HEK293 (cell line): ENCODE measurements around the gene LHFPL4.

Experiments used
- CTCF ChIA-PET: fragments of 350-600 bp; formaldehyde crosslinking; extraction: SDS; loops from one replicate; lab custom pipeline; 2021; ENCODE audit warnings: antibody characterized with exemption; lab: Yijun Ruan, JAX
- POLR2A ChIA-PET: fragments of 300-600 bp; formaldehyde crosslinking; extraction: SDS; loops from one replicate; lab custom pipeline; 2020; ENCODE audit warnings: antibody characterized with exemption, inconsistent platforms; lab: Yijun Ruan, JAX
- H3K27ac ChIP-seq: fragments of 200-500 bp; sonication (Bioruptor generic); 2 replicates; pipeline ENCODE4 v1.5.1; 2014; ENCODE audit warnings: low read depth, low read length, control low read depth, inconsistent platforms; ENCODE audit errors: extremely low read depth
- H3K36me3 ChIP-seq, 2 experiments: fragments of 200-500 bp in 1 of 2; sonication (Bioruptor generic) in 1 of 2; 1 replicate in 1 of 2; 2 replicates in 1 of 2; pipeline ENCODE4 v1.5.1; 2014 to 2017; ENCODE audit warnings: inconsistent platforms in 2 of 2, low read length in 2 of 2; ENCODE audit not compliant: control insufficient read depth in 2 of 2, insufficient read depth in 1 of 2
- H3K4me1 ChIP-seq: fragments of 200-500 bp; sonication (Bioruptor generic); 2 replicates; pipeline ENCODE4 v1.5.1; 2014; ENCODE audit warnings: mild to moderate bottlenecking, low read length, inconsistent platforms; ENCODE audit not compliant: control insufficient read depth, insufficient read depth
- H3K4me3 ChIP-seq: 2 replicates; pipeline ENCODE4 v1.5.1; 2011; ENCODE audit warnings: low read depth, mild to moderate bottlenecking, control low read depth, low read length, moderate library complexity
- H3K9me3 ChIP-seq: fragments of 200-500 bp; sonication (Bioruptor generic); 2 replicates; pipeline ENCODE4 v1.5.1; 2014; ENCODE audit warnings: low read depth, low read length, inconsistent platforms; ENCODE audit not compliant: control insufficient read depth, insufficient read depth
- HOXD13 ChIP-seq: sonication (generic); formaldehyde crosslinking; IDR thresholded peaks from 2 replicates; pipeline ENCODE4 v1.8.0; 2022; ENCODE audit warnings: missing genetic modification reagents, borderline replicate concordance
- KLF9 ChIP-seq: fragments of 450-650 bp; formaldehyde crosslinking; IDR thresholded peaks from 2 replicates; pipeline ENCODE4 v1.5.1; 2016; ENCODE audit warnings: missing biosample characterization, missing genetic modification characterization, low read depth
- OSR2 ChIP-seq: fragments of 450-650 bp; formaldehyde crosslinking; IDR thresholded peaks from 2 replicates; pipeline ENCODE4 v1.5.1; 2016; ENCODE audit warnings: missing biosample characterization, missing genetic modification characterization
- ZBTB11 ChIP-seq: fragments of 450-650 bp; formaldehyde crosslinking; conservative IDR thresholded peaks from 2 replicates; pipeline ENCODE4 v1.5.1; 2016; ENCODE audit warnings: low read depth, missing biosample characterization, missing genetic modification characterization
- ZFP37 ChIP-seq: fragments of 450-650 bp; formaldehyde crosslinking; IDR thresholded peaks from 2 replicates; pipeline ENCODE4 v1.5.1; 2016; ENCODE audit warnings: missing biosample characterization, missing genetic modification characterization
- ZNF114 ChIP-seq: fragments of 450-650 bp; formaldehyde crosslinking; IDR thresholded peaks from 2 replicates; pipeline ENCODE4 v1.5.0; 2017; ENCODE audit warnings: missing biosample characterization, missing genetic modification characterization
- ZNF146 ChIP-seq: fragments of 450-650 bp; formaldehyde crosslinking; IDR thresholded peaks from 2 replicates; pipeline ENCODE4 v1.5.1; 2016; ENCODE audit warnings: missing biosample characterization, missing genetic modification characterization
- ZNF2 ChIP-seq: fragments of 450-650 bp; formaldehyde crosslinking; IDR thresholded peaks from 2 replicates; pipeline ENCODE4 v1.5.1; 2016; ENCODE audit warnings: missing biosample characterization, missing genetic modification characterization
- ZNF280C ChIP-seq: fragments of 450-650 bp; formaldehyde crosslinking; IDR thresholded peaks from 2 replicates; pipeline ENCODE4 v1.5.1; 2016; ENCODE audit warnings: missing biosample characterization, missing genetic modification characterization
- ZNF341 ChIP-seq: fragments of 450-650 bp; formaldehyde crosslinking; IDR thresholded peaks from 2 replicates; pipeline ENCODE4; 2016; ENCODE audit warnings: low read depth, missing biosample characterization, missing genetic modification characterization
- ZNF501 ChIP-seq: fragments of 450-650 bp; formaldehyde crosslinking; IDR thresholded peaks from 2 replicates; pipeline ENCODE4 v1.5.1; 2016; ENCODE audit warnings: missing biosample characterization, missing genetic modification characterization
- ZNF521 ChIP-seq: fragments of 450-650 bp; formaldehyde crosslinking; IDR thresholded peaks from 2 replicates; pipeline ENCODE4 v1.5.1; 2017; ENCODE audit warnings: missing biosample characterization, mild to moderate bottlenecking, missing genetic modification characterization
- ZNF571 ChIP-seq: fragments of 450-650 bp; formaldehyde crosslinking; IDR thresholded peaks from 2 replicates; pipeline ENCODE4 v1.5.0; 2017; ENCODE audit warnings: missing biosample characterization, missing genetic modification characterization
- ZNF596 ChIP-seq: fragments of 450-650 bp; IDR thresholded peaks from 2 replicates; pipeline ENCODE4 v1.5.0; 2018; ENCODE audit warnings: missing biosample characterization, mild to moderate bottlenecking, missing genetic modification characterization, moderate library complexity
- TF ChIP-seq, protein P1 (sequence below): fragments of 450-650 bp; formaldehyde crosslinking; IDR thresholded peaks from 2 replicates; pipeline ENCODE4 v1.5.1; 2017; ENCODE audit warnings: missing biosample characterization, missing genetic modification characterization
- TF ChIP-seq, protein P2 (sequence below): fragments of 450-650 bp; formaldehyde crosslinking; IDR thresholded peaks from 2 replicates; pipeline ENCODE4 v1.5.1; 2016; ENCODE audit warnings: missing biosample characterization, missing genetic modification characterization, low read depth

The LHFPL4 gene

DNA sequence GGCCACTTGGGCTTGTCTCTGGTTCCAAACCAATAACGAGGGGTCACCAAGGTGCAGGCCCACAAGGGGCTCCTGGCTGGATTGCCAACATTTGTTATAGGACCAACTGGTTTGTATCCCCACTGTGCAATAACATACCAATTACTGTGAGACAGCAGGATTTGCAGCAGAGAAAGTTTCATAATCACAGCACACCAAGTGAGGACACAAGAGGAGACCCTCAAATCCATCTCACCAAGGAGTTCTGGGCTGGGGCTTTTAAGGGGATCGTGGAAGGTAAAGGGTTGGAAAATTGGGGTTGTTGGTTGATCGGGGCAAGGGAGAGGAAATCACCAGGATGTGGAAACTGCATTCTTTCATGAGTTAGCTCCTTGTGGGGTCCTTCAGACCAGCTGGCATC lies 29.7 kb upstream of the LHFPL4 start:
- Histone ChIP-seq H3K9me3 (no peaks in the 10 kb centered on the region), H3K4me3 (no peak overlapping the region), H3K36me3 (no peaks in the 10 kb centered on the region), H3K27ac (no peak overlapping the region)
- CTCF ChIA-PET: no interaction called here
- POLR2A ChIA-PET: no interaction called here
- TF ChIP-seq ZNF501 (tag by site-specific recombination) (no peak), ZNF2 (tag by site-specific recombination) (no peak)
- TF ChIP-seq, all 188 proteins: peak for 0
- H3K4me1 ChIP-seq: no peaks in the 10 kb centered on the region

- no peaks in the 10 kb centered on the region for H3K9me3 ChIP-seq
- H3K27ac ChIP-seq: no peak overlapping the region
- no peak for TF ChIP-seq HOXD13 (CRISPR knock-in tag)
- ChIA-PET CTCF (interaction anchor here (0.6 kb wide), 1 partner anchor 77 kb away, joined by 3 read pairs; no protein-coding TSS in a partner anchor), POLR2A (interaction anchor here (0.7 kb wide), 1 partner anchor 40 kb away, joined by 3 read pairs; no protein-coding TSS in a partner anchor)
- H3K4me3 ChIP-seq: no peak overlapping the region
- H3K4me1 ChIP-seq: no peaks in the 10 kb centered on the region
- no peaks in the 10 kb centered on the region for H3K36me3 ChIP-seq
Observed at GRCh38 chr3:9582332-9582731, 28.7 kb upstream of the LHFPL4 start.

GRCh38 chr3:9581742-9582141 lies 28.1 kb upstream of the LHFPL4 start:
- ChIA-PET CTCF (interaction anchor here (0.6 kb wide), 1 partner anchor 77 kb away, joined by 3 read pairs; no protein-coding TSS in a partner anchor), POLR2A (interaction anchor here (0.7 kb wide), 1 partner anchor 39 kb away, joined by 3 read pairs; no protein-coding TSS in a partner anchor)
- Histone ChIP-seq H3K27ac (no peak overlapping the region), H3K4me1 (no peaks in the 10 kb centered on the region), H3K9me3 (no peaks in the 10 kb centered on the region), H3K36me3 (no peaks in the 10 kb centered on the region), H3K4me3 (no peak overlapping the region)
- TF ChIP-seq ZNF571: no peak
- no peak for TF ChIP-seq ZNF596 (tag by site-specific recombination)
- TF ChIP-seq, protein P1, sequence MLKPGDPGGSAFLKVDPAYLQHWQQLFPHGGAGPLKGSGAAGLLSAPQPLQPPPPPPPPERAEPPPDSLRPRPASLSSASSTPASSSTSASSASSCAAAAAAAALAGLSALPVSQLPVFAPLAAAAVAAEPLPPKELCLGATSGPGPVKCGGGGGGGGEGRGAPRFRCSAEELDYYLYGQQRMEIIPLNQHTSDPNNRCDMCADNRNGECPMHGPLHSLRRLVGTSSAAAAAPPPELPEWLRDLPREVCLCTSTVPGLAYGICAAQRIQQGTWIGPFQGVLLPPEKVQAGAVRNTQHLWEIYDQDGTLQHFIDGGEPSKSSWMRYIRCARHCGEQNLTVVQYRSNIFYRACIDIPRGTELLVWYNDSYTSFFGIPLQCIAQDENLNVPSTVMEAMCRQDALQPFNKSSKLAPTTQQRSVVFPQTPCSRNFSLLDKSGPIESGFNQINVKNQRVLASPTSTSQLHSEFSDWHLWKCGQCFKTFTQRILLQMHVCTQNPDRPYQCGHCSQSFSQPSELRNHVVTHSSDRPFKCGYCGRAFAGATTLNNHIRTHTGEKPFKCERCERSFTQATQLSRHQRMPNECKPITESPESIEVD: no peak
- TF ChIP-seq ZNF146 (tag by site-specific recombination): no peak

DNA sequence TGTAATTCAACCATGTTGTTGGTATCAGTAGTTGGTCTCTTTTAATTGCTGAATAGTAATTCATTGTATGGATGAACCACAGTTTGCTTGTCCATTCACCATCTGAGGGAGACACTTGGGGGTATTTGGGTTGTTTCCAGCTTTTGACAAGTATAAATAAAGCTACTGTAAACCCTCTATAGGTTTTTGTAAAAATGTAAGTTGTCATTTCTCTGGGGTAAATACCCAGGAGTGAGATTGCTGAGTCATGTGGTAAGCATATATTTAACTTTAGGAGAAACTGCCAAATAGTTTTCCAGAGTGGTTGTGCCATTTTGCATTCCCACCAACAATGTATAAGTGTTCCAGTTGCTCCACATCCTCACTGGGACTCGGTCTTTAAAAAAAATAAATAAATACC lies 15.4 kb upstream of the LHFPL4 start:
- POLR2A ChIA-PET: no interaction called here
- CTCF ChIA-PET: no interaction called here
- Histone ChIP-seq H3K4me1 (no peaks in the 10 kb centered on the region), H3K27ac (no peak overlapping the region), H3K9me3 (no peaks in the 10 kb centered on the region), H3K36me3 (no peaks in the 10 kb centered on the region), H3K4me3 (no peak overlapping the region)
- TF ChIP-seq ZNF341 (tag by site-specific recombination) (no peak), ZBTB11 (no peak)

GRCh38 chr3:9565316-9565715 lies 11.7 kb upstream of the LHFPL4 start:
- POLR2A ChIA-PET: no interaction called here
- H3K4me1 ChIP-seq: no peaks in the 10 kb centered on the region
- H3K36me3 ChIP-seq: no peaks in the 10 kb centered on the region
- no peak overlapping the region for H3K4me3 ChIP-seq
- H3K9me3 ChIP-seq: no peaks in the 10 kb centered on the region
- H3K27ac ChIP-seq: no peak overlapping the region
- CTCF ChIA-PET: interaction anchor here (0.6 kb wide), 1 partner anchor 85 kb away, joined by 5 read pairs; no protein-coding TSS in a partner anchor
- TF ChIP-seq ZNF521: no peak
- TF ChIP-seq ZNF280C: no peak
- no peak for TF ChIP-seq ZFP37 (tag by site-specific recombination)
- no peak for TF ChIP-seq ZNF114 (tag by site-specific recombination)
- no peak for TF ChIP-seq KLF9 (tag by site-specific recombination)
- TF ChIP-seq, protein P2, sequence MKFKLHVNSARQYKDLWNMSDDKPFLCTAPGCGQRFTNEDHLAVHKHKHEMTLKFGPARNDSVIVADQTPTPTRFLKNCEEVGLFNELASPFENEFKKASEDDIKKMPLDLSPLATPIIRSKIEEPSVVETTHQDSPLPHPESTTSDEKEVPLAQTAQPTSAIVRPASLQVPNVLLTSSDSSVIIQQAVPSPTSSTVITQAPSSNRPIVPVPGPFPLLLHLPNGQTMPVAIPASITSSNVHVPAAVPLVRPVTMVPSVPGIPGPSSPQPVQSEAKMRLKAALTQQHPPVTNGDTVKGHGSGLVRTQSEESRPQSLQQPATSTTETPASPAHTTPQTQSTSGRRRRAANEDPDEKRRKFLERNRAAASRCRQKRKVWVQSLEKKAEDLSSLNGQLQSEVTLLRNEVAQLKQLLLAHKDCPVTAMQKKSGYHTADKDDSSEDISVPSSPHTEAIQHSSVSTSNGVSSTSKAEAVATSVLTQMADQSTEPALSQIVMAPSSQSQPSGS (tag by site-specific recombination): no peak
- no peak for TF ChIP-seq OSR2
